ENCODE measurements around the gene NEDD8. TPM values are rescaled to one million over a fixed set of nuclear protein-coding genes. Genes with fewer than 3 reads are reported as not detected.

The NEDD8 gene
- total RNA-seq (2012; rRNA removed): 105 and 117 TPM in 2 replicates

DNA sequence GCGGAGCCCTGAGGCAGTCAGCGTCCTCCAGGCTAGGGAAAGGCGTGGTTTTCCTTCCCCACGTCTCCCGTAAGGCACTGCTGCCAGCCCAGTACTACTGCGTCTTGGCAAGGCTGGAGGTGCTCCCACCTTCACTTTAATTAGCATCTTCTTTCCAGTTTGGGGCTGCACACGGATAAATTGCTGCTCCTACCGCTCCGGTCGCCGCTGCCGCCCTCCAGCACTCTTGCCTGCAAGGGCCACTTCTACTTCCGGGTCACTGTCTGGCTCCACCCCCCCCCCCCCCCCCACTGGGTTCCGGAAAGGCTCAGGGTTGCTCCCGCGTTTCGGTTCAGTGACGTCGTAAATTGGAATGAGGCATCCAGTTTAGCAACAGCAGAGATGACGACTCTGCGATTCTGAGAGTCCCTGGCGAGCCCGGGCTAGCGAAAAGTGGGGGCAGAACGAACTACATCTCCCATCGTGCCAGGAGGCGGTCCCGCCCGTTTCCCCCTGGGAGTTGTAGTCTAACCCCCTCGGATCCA lies at the start of gene NEDD8:
Gene NEDD8, minus strand, starts transcription at position 247 of the 524 bp plus-strand sequence. Its CDS starts 100 bp downstream, at position 147.
- Histone ChIP-seq H3K4me1 (ENCODE audit: control insufficient read depth, insufficient read depth, low read length) (peaks cover 28% of the 10 kb centered on the region), H3K4me3 (ENCODE audit: low read length) (peak within 1 kb of the TSS; percentile 91)

DNA sequence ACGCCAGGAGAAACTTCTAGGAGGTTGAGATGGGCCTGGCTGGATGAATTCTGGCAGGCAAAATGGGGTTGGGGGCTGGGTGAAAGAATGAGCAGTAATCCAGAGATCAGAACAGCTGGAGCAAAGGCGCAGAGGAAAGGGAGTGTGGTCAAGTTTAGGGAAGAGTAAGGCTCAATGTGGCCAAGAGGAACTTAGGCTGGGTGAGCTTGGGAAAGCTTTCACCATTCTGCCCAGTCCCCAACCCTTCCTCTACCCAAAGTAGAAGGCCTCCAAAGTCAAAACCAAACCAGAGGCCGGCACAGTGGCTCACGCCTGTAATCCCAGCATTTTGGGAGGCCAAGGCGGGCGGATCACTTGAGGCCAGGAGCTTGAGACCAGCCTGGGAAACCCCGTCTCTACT lies 49.5 kb upstream of the NEDD8 start:
- H3K4me3 ChIP-seq (ENCODE audit: low read length): no peak overlapping the region
- no peak overlapping the region for H3K9ac ChIP-seq (ENCODE audit: low read depth, low read length)
- H3K4me1 ChIP-seq (ENCODE audit: control insufficient read depth, insufficient read depth, low read length): no peaks in the 10 kb centered on the region
- H3K9me3 ChIP-seq (replicated peaks; ENCODE audit: low read length): no peaks in the 10 kb centered on the region
- H3K4me2 ChIP-seq (ENCODE audit: low read length): no peak overlapping the region
- no peaks in the 10 kb centered on the region for H3K36me3 ChIP-seq (ENCODE audit: insufficient read depth, low read length)
- no peaks in the 10 kb centered on the region for H3K27me3 ChIP-seq (ENCODE audit: control insufficient read depth, insufficient read depth, low read length)

More for the DNA sequence above, at the start of gene NEDD8:
- Histone ChIP-seq H3K36me3 (ENCODE audit: insufficient read depth, low read length) (peaks cover 17% of the 10 kb centered on the region), H3K27me3 (ENCODE audit: control insufficient read depth, insufficient read depth, low read length) (no peaks in the 10 kb centered on the region), H3K9me3 (replicated peaks; ENCODE audit: low read length) (no peaks in the 10 kb centered on the region), H3K4me2 (ENCODE audit: low read length) (peak within 1 kb of the TSS; percentile 96), H3K9ac (ENCODE audit: low read depth, low read length) (peak within 1 kb of the TSS; percentile 97)

GRCh38 chr14:24280797-24281460 lies 48.8 kb upstream of the NEDD8 start:
- Histone ChIP-seq H3K9ac (ENCODE audit: low read depth, low read length) (no peak overlapping the region), H3K36me3 (ENCODE audit: insufficient read depth, low read length) (no peaks in the 10 kb centered on the region), H3K4me1 (ENCODE audit: control insufficient read depth, insufficient read depth, low read length) (no peaks in the 10 kb centered on the region), H3K27me3 (ENCODE audit: control insufficient read depth, insufficient read depth, low read length) (no peaks in the 10 kb centered on the region), H3K4me3 (ENCODE audit: low read length) (no peak overlapping the region), H3K4me2 (ENCODE audit: low read length) (no peak overlapping the region), H3K9me3 (replicated peaks; ENCODE audit: low read length) (no peaks in the 10 kb centered on the region)

GRCh38 chr14:24279301-24280186 lies 47.4 kb upstream of the NEDD8 start:
- no peaks in the 10 kb centered on the region for H3K9me3 ChIP-seq (replicated peaks; ENCODE audit: low read length)
- no peaks in the 10 kb centered on the region for H3K36me3 ChIP-seq (ENCODE audit: insufficient read depth, low read length)
- no peak overlapping the region for H3K9ac ChIP-seq (ENCODE audit: low read depth, low read length)
- no peaks in the 10 kb centered on the region for H3K4me1 ChIP-seq (ENCODE audit: control insufficient read depth, insufficient read depth, low read length)
- no peaks in the 10 kb centered on the region for H3K27me3 ChIP-seq (ENCODE audit: control insufficient read depth, insufficient read depth, low read length)
- H3K4me2 ChIP-seq (ENCODE audit: low read length): peak overlapping the region; percentile 0
- H3K4me3 ChIP-seq (ENCODE audit: low read length): no peak overlapping the region

- H3K9me3 ChIP-seq (replicated peaks; ENCODE audit: low read length): no peaks in the 10 kb centered on the region
- H3K36me3 ChIP-seq (ENCODE audit: insufficient read depth, low read length): no peaks in the 10 kb centered on the region
- no peak overlapping the region for H3K9ac ChIP-seq (ENCODE audit: low read depth, low read length)
- no peaks in the 10 kb centered on the region for H3K4me1 ChIP-seq (ENCODE audit: control insufficient read depth, insufficient read depth, low read length)
- no peaks in the 10 kb centered on the region for H3K27me3 ChIP-seq (ENCODE audit: control insufficient read depth, insufficient read depth, low read length)
- H3K4me2 ChIP-seq (ENCODE audit: low read length): no peak overlapping the region
- no peak overlapping the region for H3K4me3 ChIP-seq (ENCODE audit: low read length)
These were observed 46.3 kb upstream of the NEDD8 start for GRCh38 chr14:24278424-24278823.

DNA sequence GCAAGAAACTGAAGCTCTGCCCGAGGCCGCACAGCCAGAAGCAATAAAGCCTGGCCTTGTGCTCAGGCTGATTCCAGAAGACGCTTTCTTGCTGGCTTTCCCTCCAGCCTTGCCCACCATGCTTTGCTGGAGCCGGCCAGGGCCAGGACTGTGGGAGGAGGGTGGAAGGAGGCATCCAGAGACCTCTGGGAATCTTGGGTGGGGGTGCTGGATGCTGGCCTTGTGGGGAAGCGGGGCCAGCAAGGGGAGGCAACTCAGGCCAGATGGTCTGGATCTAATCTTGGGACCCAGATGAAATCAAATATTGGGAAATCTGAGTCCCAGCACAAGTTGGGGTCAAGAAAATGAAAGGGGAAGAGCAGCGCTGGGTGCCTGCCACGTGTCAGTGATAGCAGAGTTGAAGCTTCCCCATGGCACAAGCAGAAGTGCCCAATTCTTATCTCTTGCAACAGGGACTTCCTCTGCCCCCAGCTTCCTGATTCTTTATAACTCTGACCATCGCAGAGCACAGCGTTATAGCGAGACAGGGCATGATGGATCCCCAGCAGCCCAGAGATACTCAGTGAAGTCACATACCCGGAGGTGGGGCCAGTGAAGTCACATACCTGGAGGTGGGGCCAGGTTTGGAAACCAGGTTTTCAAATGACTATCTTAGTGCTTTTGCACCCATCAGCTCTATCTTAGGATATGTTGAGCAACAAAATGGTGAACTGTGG lies 45.6 kb upstream of the NEDD8 start:
- Histone ChIP-seq H3K36me3 (ENCODE audit: insufficient read depth, low read length) (no peaks in the 10 kb centered on the region), H3K27me3 (ENCODE audit: control insufficient read depth, insufficient read depth, low read length) (no peaks in the 10 kb centered on the region), H3K4me2 (ENCODE audit: low read length) (no peak overlapping the region), H3K4me1 (ENCODE audit: control insufficient read depth, insufficient read depth, low read length) (no peaks in the 10 kb centered on the region), H3K9me3 (replicated peaks; ENCODE audit: low read length) (no peaks in the 10 kb centered on the region), H3K9ac (ENCODE audit: low read depth, low read length) (no peak overlapping the region), H3K4me3 (ENCODE audit: low read length) (no peak overlapping the region)

GRCh38 chr14:24277071-24277470 lies 44.9 kb upstream of the NEDD8 start:
- no peak overlapping the region for H3K9ac ChIP-seq (ENCODE audit: low read depth, low read length)
- H3K27me3 ChIP-seq (ENCODE audit: control insufficient read depth, insufficient read depth, low read length): no peaks in the 10 kb centered on the region
- H3K4me2 ChIP-seq (ENCODE audit: low read length): no peak overlapping the region
- H3K36me3 ChIP-seq (ENCODE audit: insufficient read depth, low read length): no peaks in the 10 kb centered on the region
- no peak overlapping the region for H3K4me3 ChIP-seq (ENCODE audit: low read length)
- H3K4me1 ChIP-seq (ENCODE audit: control insufficient read depth, insufficient read depth, low read length): no peaks in the 10 kb centered on the region
- no peaks in the 10 kb centered on the region for H3K9me3 ChIP-seq (replicated peaks; ENCODE audit: low read length)

DNA sequence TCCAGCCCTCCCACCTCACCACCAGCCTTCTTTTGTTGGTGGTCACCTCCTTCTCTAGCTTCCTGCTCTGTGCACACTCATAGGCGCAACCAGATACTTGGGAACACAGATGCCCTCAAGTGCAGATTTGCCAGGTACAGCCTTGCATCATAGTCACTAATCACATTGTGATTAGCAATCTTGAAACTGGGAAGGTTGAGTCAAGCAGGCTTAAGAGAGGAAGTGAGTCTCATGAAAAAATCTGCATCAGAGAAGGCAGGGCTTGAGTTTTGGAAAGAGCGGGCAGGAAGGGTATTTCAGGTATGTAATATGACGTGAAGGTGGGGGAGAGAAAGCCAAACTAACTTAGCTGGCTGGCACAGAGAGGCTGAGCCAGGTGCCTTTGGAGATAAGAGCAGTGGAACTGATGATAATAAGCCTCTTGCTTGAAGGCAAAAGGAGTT lies 42.0 kb upstream of the NEDD8 start:
- H3K4me3 ChIP-seq (ENCODE audit: low read length): no peak overlapping the region
- H3K27me3 ChIP-seq (ENCODE audit: control insufficient read depth, insufficient read depth, low read length): no peaks in the 10 kb centered on the region
- no peak overlapping the region for H3K4me2 ChIP-seq (ENCODE audit: low read length)
- no peaks in the 10 kb centered on the region for H3K36me3 ChIP-seq (ENCODE audit: insufficient read depth, low read length)
- H3K4me1 ChIP-seq (ENCODE audit: control insufficient read depth, insufficient read depth, low read length): peaks cover 9% of the 10 kb centered on the region
- H3K9ac ChIP-seq (ENCODE audit: low read depth, low read length): no peak overlapping the region
- no peaks in the 10 kb centered on the region for H3K9me3 ChIP-seq (replicated peaks; ENCODE audit: low read length)

DNA sequence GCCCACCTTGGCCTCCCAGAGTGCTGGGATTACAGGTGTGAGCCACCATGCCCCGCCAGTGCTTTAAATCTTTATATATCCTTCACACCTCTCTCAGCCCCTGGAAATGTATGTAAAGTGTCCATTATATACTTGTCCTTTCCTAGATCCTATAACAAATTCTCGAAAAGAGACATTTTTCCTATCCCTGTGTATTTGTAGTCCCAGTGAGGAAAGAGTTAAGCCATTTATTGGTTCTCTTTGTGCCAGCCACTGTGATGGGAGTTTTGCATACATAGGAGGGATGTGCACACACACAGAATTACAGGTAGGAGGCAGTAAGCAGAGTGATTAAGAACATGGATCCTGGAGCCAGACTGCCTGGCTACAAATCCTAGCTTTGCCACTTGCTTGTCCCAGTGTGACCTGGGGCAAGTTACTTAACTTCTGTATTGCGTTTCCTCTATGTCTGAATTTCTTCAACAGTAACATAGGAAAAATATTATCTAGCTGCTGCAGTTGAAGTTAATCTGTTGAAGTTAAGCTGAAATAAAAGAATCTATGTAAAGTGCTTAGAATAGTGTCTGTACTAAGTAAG lies 41.3 kb upstream of the NEDD8 start:
- Histone ChIP-seq H3K4me2 (ENCODE audit: low read length) (no peak overlapping the region), H3K9me3 (replicated peaks; ENCODE audit: low read length) (no peaks in the 10 kb centered on the region), H3K4me1 (ENCODE audit: control insufficient read depth, insufficient read depth, low read length) (peaks cover 9% of the 10 kb centered on the region), H3K4me3 (ENCODE audit: low read length) (no peak overlapping the region), H3K27me3 (ENCODE audit: control insufficient read depth, insufficient read depth, low read length) (no peaks in the 10 kb centered on the region), H3K36me3 (ENCODE audit: insufficient read depth, low read length) (peaks cover 4% of the 10 kb centered on the region), H3K9ac (ENCODE audit: low read depth, low read length) (no peak overlapping the region)

GRCh38 chr14:24272467-24272866 lies 40.3 kb upstream of the NEDD8 start:
- H3K4me3 ChIP-seq (ENCODE audit: low read length): no peak overlapping the region
- H3K36me3 ChIP-seq (ENCODE audit: insufficient read depth, low read length): peaks cover 9% of the 10 kb centered on the region
- H3K4me2 ChIP-seq (ENCODE audit: low read length): no peak overlapping the region
- H3K4me1 ChIP-seq (ENCODE audit: control insufficient read depth, insufficient read depth, low read length): peaks cover 9% of the 10 kb centered on the region
- no peak overlapping the region for H3K9ac ChIP-seq (ENCODE audit: low read depth, low read length)
- no peaks in the 10 kb centered on the region for H3K27me3 ChIP-seq (ENCODE audit: control insufficient read depth, insufficient read depth, low read length)
- no peaks in the 10 kb centered on the region for H3K9me3 ChIP-seq (replicated peaks; ENCODE audit: low read length)

DNA sequence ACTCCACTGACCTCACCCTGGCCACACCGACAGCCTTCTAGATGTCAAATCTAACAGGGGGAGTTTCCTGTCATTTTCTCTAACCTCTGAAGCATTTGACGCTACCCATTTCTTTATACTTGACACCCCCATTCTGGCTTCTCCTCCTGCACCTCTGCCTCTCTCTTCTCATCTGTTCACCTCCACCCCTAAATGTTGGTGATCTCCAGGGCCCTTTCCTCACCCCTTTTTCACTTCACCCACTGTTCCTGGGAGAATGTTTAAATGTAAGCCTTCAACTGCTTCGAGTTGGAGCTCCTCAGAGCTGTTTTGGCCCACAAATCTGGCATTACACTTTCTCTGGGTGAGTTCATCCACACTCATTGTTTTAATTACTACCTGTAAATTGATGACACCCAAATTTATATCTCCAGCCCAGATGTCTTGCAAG lies 39.7 kb upstream of the NEDD8 start:
- Histone ChIP-seq H3K4me1 (ENCODE audit: control insufficient read depth, insufficient read depth, low read length) (peaks cover 9% of the 10 kb centered on the region), H3K36me3 (ENCODE audit: insufficient read depth, low read length) (peaks cover 13% of the 10 kb centered on the region), H3K4me2 (ENCODE audit: low read length) (peak overlapping the region; percentile 99), H3K9me3 (replicated peaks; ENCODE audit: low read length) (no peaks in the 10 kb centered on the region), H3K27me3 (ENCODE audit: control insufficient read depth, insufficient read depth, low read length) (no peaks in the 10 kb centered on the region), H3K9ac (ENCODE audit: low read depth, low read length) (peak overlapping the region; percentile 100), H3K4me3 (ENCODE audit: low read length) (peak overlapping the region; percentile 95)
